ENCODE data around the gene PALM2AKAP2.

PALM2AKAP2 gene

GRCh38 chr9:109775516-109775915, 4.5 kb upstream of the PALM2AKAP2 start:
- Histone ChIP-seq H3K27me3 (replicated peaks) (no peaks in the 10 kb centered on the region), H3K27ac (no peak overlapping the region), H3K36me3 (replicated peaks) (no peaks in the 10 kb centered on the region), H3K4me3 (ENCODE audit: low read depth, low read length) (no peak overlapping the region)
- DNase-seq, result no peak
- TF ChIP-seq, protein P1, sequence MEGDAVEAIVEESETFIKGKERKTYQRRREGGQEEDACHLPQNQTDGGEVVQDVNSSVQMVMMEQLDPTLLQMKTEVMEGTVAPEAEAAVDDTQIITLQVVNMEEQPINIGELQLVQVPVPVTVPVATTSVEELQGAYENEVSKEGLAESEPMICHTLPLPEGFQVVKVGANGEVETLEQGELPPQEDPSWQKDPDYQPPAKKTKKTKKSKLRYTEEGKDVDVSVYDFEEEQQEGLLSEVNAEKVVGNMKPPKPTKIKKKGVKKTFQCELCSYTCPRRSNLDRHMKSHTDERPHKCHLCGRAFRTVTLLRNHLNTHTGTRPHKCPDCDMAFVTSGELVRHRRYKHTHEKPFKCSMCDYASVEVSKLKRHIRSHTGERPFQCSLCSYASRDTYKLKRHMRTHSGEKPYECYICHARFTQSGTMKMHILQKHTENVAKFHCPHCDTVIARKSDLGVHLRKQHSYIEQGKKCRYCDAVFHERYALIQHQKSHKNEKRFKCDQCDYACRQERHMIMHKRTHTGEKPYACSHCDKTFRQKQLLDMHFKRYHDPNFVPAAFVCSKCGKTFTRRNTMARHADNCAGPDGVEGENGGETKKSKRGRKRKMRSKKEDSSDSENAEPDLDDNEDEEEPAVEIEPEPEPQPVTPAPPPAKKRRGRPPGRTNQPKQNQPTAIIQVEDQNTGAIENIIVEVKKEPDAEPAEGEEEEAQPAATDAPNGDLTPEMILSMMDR (IDR thresholded peaks at IDR 0.05; ENCODE audit: low read depth, low read length, missing control alignments), result no peak
- in situ Hi-C loops (cut with HindIII; ENCODE audit: low pct_ligation_motif_present, low sequenced_read_pairs), result no loop called here

GRCh38 chr9:109776391-109776790, 3.6 kb upstream of the PALM2AKAP2 start:
- no peak for DNase-seq
- H3K4me3 ChIP-seq (ENCODE audit: low read depth, low read length), result no peak overlapping the region
- TF ChIP-seq, protein P1 (IDR thresholded peaks at IDR 0.05; ENCODE audit: low read depth, low read length, missing control alignments), result no peak
- H3K27ac ChIP-seq, result no peak overlapping the region
- in situ Hi-C loops (cut with HindIII; ENCODE audit: low pct_ligation_motif_present, low sequenced_read_pairs), result no loop called here
- H3K27me3 ChIP-seq (replicated peaks), result no peaks in the 10 kb centered on the region
- H3K36me3 ChIP-seq (replicated peaks), result no peaks in the 10 kb centered on the region

- DNase-seq, result no peak
- H3K4me3 ChIP-seq (ENCODE audit: low read depth, low read length), result peak overlapping the region; percentile 85
- in situ Hi-C loops (cut with HindIII; ENCODE audit: low pct_ligation_motif_present, low sequenced_read_pairs), result no loop called here
- H3K27ac ChIP-seq, result peak overlapping the region; percentile 68
- TF ChIP-seq, protein P1 (IDR thresholded peaks at IDR 0.05; ENCODE audit: low read depth, low read length, missing control alignments), result no peak
- no peaks in the 10 kb centered on the region for H3K27me3 ChIP-seq (replicated peaks)
- H3K36me3 ChIP-seq (replicated peaks), result no peaks in the 10 kb centered on the region
Measured at GRCh38 chr9:109780453-109781033, 545 bp downstream of the PALM2AKAP2 start.

- in situ Hi-C loops (cut with HindIII; ENCODE audit: low pct_ligation_motif_present, low sequenced_read_pairs), result no loop called here
- DNase-seq, result no peak
- Histone ChIP-seq H3K27me3 (replicated peaks) (no peaks in the 10 kb centered on the region), H3K27ac (no peak overlapping the region), H3K36me3 (replicated peaks) (no peaks in the 10 kb centered on the region), H3K4me3 (ENCODE audit: low read depth, low read length) (peak overlapping the region; percentile 85)
- TF ChIP-seq, protein P1 (IDR thresholded peaks at IDR 0.05; ENCODE audit: low read depth, low read length, missing control alignments), result no peak
Measured at GRCh38 chr9:109781086-109781485, 1.1 kb downstream of the PALM2AKAP2 start.

DNA sequence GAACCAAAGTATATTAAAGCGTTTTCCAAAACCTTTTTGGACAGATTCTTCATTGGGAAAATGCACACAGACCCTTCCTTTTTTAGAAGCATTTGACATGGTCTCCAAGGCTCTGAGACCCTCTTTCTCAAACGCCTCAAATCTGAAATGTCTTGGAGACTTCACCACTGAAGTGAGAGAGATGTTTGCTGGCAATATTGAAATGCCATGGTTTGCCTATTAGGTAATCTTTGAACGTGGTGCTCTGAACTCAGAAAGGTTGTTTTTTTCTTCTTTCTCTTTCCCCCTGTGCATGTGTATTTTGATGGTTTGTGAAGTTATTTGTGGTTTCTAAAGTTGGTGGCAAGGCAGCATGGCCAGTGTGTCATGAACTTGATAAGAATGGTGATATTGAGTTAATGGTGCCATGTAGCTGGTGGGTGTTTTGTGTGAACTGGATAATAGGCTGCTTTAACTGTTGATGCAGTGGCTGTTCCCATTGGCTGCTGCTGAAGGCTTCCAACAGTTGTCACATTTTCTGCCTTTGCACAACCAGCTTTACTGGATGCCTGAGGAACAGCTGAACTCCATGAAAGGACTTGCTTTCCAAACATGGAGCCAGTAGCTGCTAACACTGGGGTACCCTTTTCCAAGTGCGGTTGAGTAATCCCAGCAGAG, 1.7 kb downstream of the PALM2AKAP2 start:
- DNase-seq, result no peak
- TF ChIP-seq, protein P1 (IDR thresholded peaks at IDR 0.05; ENCODE audit: low read depth, low read length, missing control alignments), result no peak
- in situ Hi-C loops (cut with HindIII; ENCODE audit: low pct_ligation_motif_present, low sequenced_read_pairs), result no loop called here

More for the DNA sequence above, 1.7 kb downstream of the PALM2AKAP2 start:
- Histone ChIP-seq H3K27me3 (replicated peaks) (no peaks in the 10 kb centered on the region), H3K4me3 (ENCODE audit: low read depth, low read length) (peak overlapping the region; percentile 85), H3K36me3 (replicated peaks) (no peaks in the 10 kb centered on the region), H3K27ac (no peak overlapping the region)
